HCT116 (cell line): ENCODE results near the gene DCAF11. TPM values are rescaled to one million over a fixed set of nuclear protein-coding genes. Genes with fewer than 3 reads are reported as not detected.

ENCODE experiments used
- ATAC-seq: fragments of 200-7000 bp; cut with Tn5 transposase; 2 replicates; pipeline ENCODE4 v1.9.1; 2020; ENCODE audit warnings: mild to moderate bottlenecking, moderate library complexity
- BruUV-seq: library from RNA; stranded (reverse); fragments of 400-500 nt; replicated peaks from 2 replicates; lab custom pipeline; 2021; lab: Mats Ljungman, UMichigan
- CTCF ChIA-PET: fragments of 300-600 bp; sonication (Branson Sonifier 250); formaldehyde crosslinking; loops from one replicate; lab custom pipeline; 2021; ENCODE audit warnings: antibody characterized with exemption; lab: Charles Lee
- POLR2A ChIA-PET: fragments of 300-600, 350-600 bp; sonication (Branson Sonifier 250); formaldehyde crosslinking; loops from one replicate; lab custom pipeline; 2021; ENCODE audit warnings: antibody characterized with exemption; lab: Charles Lee
- RAD21 ChIA-PET, 2 experiments: fragments of 300-600 bp; sonication (Branson Sonifier 250); formaldehyde crosslinking; loops; one replicate each; lab custom pipeline; 2023; ENCODE audit warnings: low total read pairs in 2 of 2; ENCODE audit not compliant: uncharacterized antibody in 2 of 2, unreplicated experiment in 2 of 2, low non-redundant PET in 1 of 2; lab: Charles Lee
- DNase-seq: peaks from one replicate; pipeline ENCODE4 v3.0.0-alpha.2; 2010; ENCODE audit warnings: low read depth, low spot score
- H2AFZ ChIP-seq: fragments of 200-600 bp; shearing (Covaris generic), sonication (generic); 2 replicates; pipeline ENCODE4 v1.6.1; 2017; ENCODE audit warnings: low read depth, mixed run types, mixed read lengths, antibody characterized with exemption, low read length; ENCODE audit not compliant: poor library complexity, severe bottlenecking
- H3K27ac ChIP-seq: 2 replicates; pipeline ENCODE4 v1.5.1; 2012; ENCODE audit warnings: low read depth, low read length
- H3K27me3 ChIP-seq: fragments of 200-600 bp; sonication (generic); 2 replicates; pipeline ENCODE4 v1.6.1; 2016; ENCODE audit warnings: mixed run types, low read length, mixed read lengths; ENCODE audit not compliant: insufficient read depth
- H3K36me3 ChIP-seq, 2 experiments: fragments of 200-500 bp in 1 of 2; fragments of 200-600 bp in 1 of 2; sonication (Bioruptor generic) in 1 of 2; sonication (generic) in 1 of 2; 2 replicates each; pipeline versions ENCODE4 v1.5.1 to v1.6.1; 2014 to 2016; ENCODE audit warnings: low read length in 2 of 2, inconsistent platforms in 1 of 2, mixed read lengths in 1 of 2, mixed run types in 1 of 2; ENCODE audit not compliant: insufficient read depth in 2 of 2, control insufficient read depth in 1 of 2
- H3K4me1 ChIP-seq, 2 experiments: fragments of 200-600 bp in 1 of 2; sonication (generic) in 1 of 2; 2 replicates each; pipeline versions ENCODE4 v1.5.1 to v1.6.1; 2012 to 2017; ENCODE audit warnings: low read length in 2 of 2, inconsistent platforms in 1 of 2, mild to moderate bottlenecking in 1 of 2, mixed read lengths in 1 of 2, mixed run types in 1 of 2, moderate library complexity in 1 of 2; ENCODE audit not compliant: insufficient read depth in 2 of 2, control insufficient read depth in 1 of 2
- H3K4me2 ChIP-seq: fragments of 200-600 bp; sonication (generic); 2 replicates; pipeline ENCODE4 v1.6.1; 2017; ENCODE audit warnings: mixed run types, low read length, mixed read lengths
- H3K4me3 ChIP-seq, 2 experiments: fragments of 200-600 bp in 1 of 2; sonication (generic) in 1 of 2; replicated peaks in 1 of 2; 2 replicates each; pipeline ENCODE4 v1.5.1; 2011 to 2016; ENCODE audit warnings: low read length in 2 of 2, control low read depth in 1 of 2, low read depth in 1 of 2, mild to moderate bottlenecking in 1 of 2, mixed read lengths in 1 of 2, mixed run types in 1 of 2
- H3K79me2 ChIP-seq: fragments of 200-600 bp; sonication (generic); 2 replicates; pipeline ENCODE4 v1.6.1; 2017; ENCODE audit warnings: mild to moderate bottlenecking, mixed run types, low read length, moderate library complexity, mixed read lengths; ENCODE audit not compliant: insufficient read depth
- H3K9ac ChIP-seq: fragments of 200-600 bp; sonication (generic); 2 replicates; pipeline ENCODE4 v1.6.1; 2016; ENCODE audit warnings: low read length, mixed read lengths
- H3K9me2 ChIP-seq: fragments of 200-600 bp; sonication (generic), shearing (Covaris generic); 2 replicates; pipeline ENCODE4 v1.6.1; 2017; ENCODE audit warnings: mixed run types, mild to moderate bottlenecking, moderate library complexity; ENCODE audit not compliant: insufficient read depth
- H3K9me3 ChIP-seq, 2 experiments: fragments of 200-500 bp in 1 of 2; fragments of 200-600 bp in 1 of 2; sonication (Bioruptor generic) in 1 of 2; sonication (generic) in 1 of 2; 2 replicates each; pipeline ENCODE4 v1.6.1; 2014 to 2017; ENCODE audit warnings: low read length in 2 of 2, mixed read lengths in 2 of 2, inconsistent platforms in 1 of 2, low read depth in 1 of 2, mild to moderate bottlenecking in 1 of 2, mixed run types in 1 of 2, moderate library complexity in 1 of 2; ENCODE audit not compliant: control insufficient read depth in 1 of 2, insufficient read depth in 1 of 2
- H4K20me1 ChIP-seq: fragments of 200-600 bp; sonication (generic), shearing (Covaris generic); 2 replicates; pipeline ENCODE4 v1.6.1; 2017; ENCODE audit warnings: mixed run types, mild to moderate bottlenecking, moderate library complexity; ENCODE audit not compliant: insufficient read depth
- ATF3 ChIP-seq: IDR thresholded peaks from 2 replicates; pipeline ENCODE4 v1.6.1; 2012
- CEBPB ChIP-seq: IDR thresholded peaks from 2 replicates; pipeline ENCODE4 v1.6.1; 2012; ENCODE audit warnings: low read depth
- EGR1 ChIP-seq: IDR thresholded peaks from 2 replicates; pipeline ENCODE4 v1.6.1; 2012; ENCODE audit warnings: low read depth
- ELF1 ChIP-seq: IDR thresholded peaks from 2 replicates; pipeline ENCODE4 v1.6.1; 2012; ENCODE audit warnings: low read depth, borderline replicate concordance
- EZH2 ChIP-seq: fragments of 200-600 bp; sonication (generic); IDR thresholded peaks from 2 replicates; pipeline ENCODE4 v1.6.1; 2017; ENCODE audit warnings: antibody characterized with exemption, mixed run types
- FOSL1 ChIP-seq: IDR thresholded peaks from 2 replicates; pipeline ENCODE4 v1.6.1; 2012; ENCODE audit warnings: low read depth
- JUND ChIP-seq: IDR thresholded peaks from 2 replicates; pipeline ENCODE4 v1.6.1; 2012
- MAX ChIP-seq: IDR thresholded peaks from 2 replicates; pipeline ENCODE4 v1.6.1; 2012
- POLR2AphosphoS5 ChIP-seq: IDR thresholded peaks from 2 replicates; pipeline ENCODE4 v1.6.1; 2011; ENCODE audit warnings: mild to moderate bottlenecking, low read depth, low read length, moderate library complexity
- RAD21 ChIP-seq: IDR thresholded peaks from 2 replicates; pipeline ENCODE4 v1.6.1; 2012; ENCODE audit warnings: low read depth, mild to moderate bottlenecking
- REST ChIP-seq: IDR thresholded peaks from 2 replicates; pipeline ENCODE4 v1.6.1; 2012; ENCODE audit warnings: low read depth
- SIN3A ChIP-seq: IDR thresholded peaks from 2 replicates; pipeline ENCODE4 v1.6.1; 2012; ENCODE audit warnings: low read depth
- SP1 ChIP-seq: IDR thresholded peaks from 2 replicates; pipeline ENCODE4 v1.6.1; 2012; ENCODE audit warnings: low read depth
- TCF7L2 ChIP-seq: IDR thresholded peaks from 2 replicates; pipeline ENCODE4 v1.7.0; 2011; ENCODE audit warnings: borderline replicate concordance, inconsistent platforms; ENCODE audit not compliant: insufficient read depth, insufficient read length; ENCODE audit errors: extremely low read depth
- YY1 ChIP-seq: IDR thresholded peaks from 2 replicates; pipeline ENCODE4 v1.6.1; 2011; ENCODE audit warnings: low read length, low read depth, moderate library complexity, mild to moderate bottlenecking; ENCODE audit not compliant: insufficient replicate concordance; ENCODE audit errors: extremely low read depth
- ZBTB33 ChIP-seq: IDR thresholded peaks from 2 replicates; pipeline ENCODE4 v1.6.1; 2011; ENCODE audit warnings: mild to moderate bottlenecking, low read length, moderate library complexity; ENCODE audit not compliant: insufficient replicate concordance; ENCODE audit errors: extremely low read depth
- ZFX ChIP-seq: fragments of 450-650 bp; IDR thresholded peaks from 2 replicates; pipeline ENCODE4 v1.6.1; 2017
- ZNF274 ChIP-seq: fragments of 200-500 bp; sonication (Bioruptor generic); IDR thresholded peaks from 2 replicates; pipeline ENCODE4 v1.6.1; 2014; ENCODE audit warnings: mild to moderate bottlenecking, low read depth, low read length, inconsistent platforms
- intact Hi-C: fragments of 100-400 bp; cut with micrococcal nuclease; formaldehyde crosslinking; loops from 2 replicates; pipeline ENCODE4 v1.10.0; 2022
- total RNA-seq: library from RNA; stranded (reverse); gene quantifications from one replicate; pipeline ENCODE4 v1.2.1, GENCODE V29; 2021; ENCODE audit not compliant: unreplicated experiment

DCAF11 gene
- total RNA-seq, 1 experiment from 2014 or later: 47.5 TPM

GRCh38 chr14:24075485-24076301 is 38.9 kb upstream of the DCAF11 start:
- no peak overlapping the region for H3K4me3 ChIP-seq
- H3K4me2 ChIP-seq: no peak overlapping the region
- no peaks in the 10 kb centered on the region for H3K79me2 ChIP-seq
- no peaks in the 10 kb centered on the region for H3K36me3 ChIP-seq
- no peak overlapping the region for H3K27ac ChIP-seq
- H3K9me2 ChIP-seq: no peaks in the 10 kb centered on the region
- H3K9ac ChIP-seq: no peak overlapping the region
- ChIA-PET POLR2A (interaction anchor here (1.5 kb wide), 1 partner anchor 19 kb away, joined by 5 read pairs; the partner anchor contains the start of gene PCK2), RAD21 (no interaction called here), CTCF (no interaction called here)
- DNase-seq (no peak), ATAC-seq (no peak)
- TF ChIP-seq MAX (no peak), YY1 (no peak), ZNF274 (no peak), POLR2AphosphoS5 (no peak), TCF7L2 (no peak), RAD21 (no peak), ZFX (no peak), CEBPB (no peak), EZH2 (no peak), ATF3 (no peak), FOSL1 (no peak), SIN3A (no peak), ZBTB33 (no peak), EGR1 (no peak), SP1 (no peak), ELF1 (no peak), REST (no peak), JUND (no peak)
- H4K20me1 ChIP-seq: no peaks in the 10 kb centered on the region
- peaks cover 9 to 13% of the 10 kb centered on the region in 2 experiments for H3K4me1 ChIP-seq
- H3K9me3 ChIP-seq: no peaks in the 10 kb centered on the region
- H3K27me3 ChIP-seq: no peaks in the 10 kb centered on the region
- no peak overlapping the region for H2AFZ ChIP-seq
- intact Hi-C loops: no loop called here
- BruUV-seq: no TSS peak
